Uterus (tissue), 2 donors: ENCODE measurements around the gene TLE4.

Source experiments
- CTCF ChIP-seq, 4 experiments: fragments of 200-600 bp in 2 of 4; fragments of 450-650 bp in 2 of 4; sonication (generic) in 2 of 4; IDR thresholded peaks; one replicate each; pipeline ENCODE4 v1.5.1; 2016 to 2019; ENCODE audit warnings: antibody characterized with exemption in 4 of 4, mild to moderate bottlenecking in 2 of 4, moderate library complexity in 1 of 4
- POLR2A ChIP-seq, 2 donors: fragments of 450-650 bp; IDR thresholded peaks; one replicate each; pipeline ENCODE4 v1.6.1; 2016; ENCODE audit warnings: antibody characterized with exemption in 2 of 2, mild to moderate bottlenecking in 1 of 2, moderate library complexity in 1 of 2

- TF ChIP-seq CTCF (IDR thresholded peaks at IDR 0.05) (no peak), POLR2A (IDR thresholded peaks at IDR 0.05) (no peak)
These were observed 119.7 kb downstream of the TLE4 start for GRCh38 chr9:79691496-79691895.
